HepG2 (cell line): ENCODE results near the gene ASTN2. TPM values are rescaled to one million over a fixed set of nuclear protein-coding genes. Genes with fewer than 3 reads are reported as not detected.

Source experiments
- ATAC-seq: fragments of 200-7000 bp; cut with Tn5 transposase; 3 replicates; pipeline ENCODE4 v1.9.1; 2020; ENCODE audit warnings: mild to moderate bottlenecking, moderate library complexity
- BruUV-seq: library from RNA; stranded (reverse); fragments of 400-500 nt; replicated peaks from 2 replicates; lab custom pipeline; 2021; lab: Mats Ljungman, UMichigan
- CTCF ChIA-PET: fragments of 300-600 bp; formaldehyde crosslinking; extraction: SDS; loops from one replicate; lab custom pipeline; 2021; ENCODE audit warnings: low total read pairs, inconsistent platforms, low intra/inter-chr PET ratio; lab: Yijun Ruan, JAX
- POLR2A ChIA-PET: fragments of 350-600 bp; sonication (Branson Sonifier 250); formaldehyde crosslinking; loops from one replicate; lab custom pipeline; 2020; ENCODE audit warnings: antibody characterized with exemption, inconsistent platforms; lab: Yijun Ruan, JAX
- DNase-seq: peaks from one replicate; pipeline ENCODE4 v3.0.0-alpha.2; 2015; ENCODE audit warnings: low spot score
- FAIRE-seq: peaks from 3 replicates; lab custom pipeline; 2011; peaks lifted over from hg19 to GRCh38; lab: Jason Lieb, UNC
- H2AFZ ChIP-seq: one replicate; pipeline ENCODE4 v1.6.1; 2011; ENCODE audit warnings: low read length, inconsistent platforms
- H3K27ac ChIP-seq: fragments of 300-600 bp; 3 replicates; pipeline ENCODE4 v1.8.0; 2011; ENCODE audit warnings: mixed run types, mild to moderate bottlenecking, mixed read lengths, low read length, inconsistent platforms; ENCODE audit not compliant: insufficient read depth; ENCODE audit errors: extremely low read length
- H3K27me3 ChIP-seq, 2 experiments: fragments of 200-600 bp in 1 of 2; 2 replicates in 1 of 2; 3 replicates in 1 of 2; pipeline versions ENCODE4 v1.6.0 to v1.8.0; 2011; ENCODE audit warnings: low read length in 2 of 2, mild to moderate bottlenecking in 2 of 2, moderate library complexity in 2 of 2, inconsistent platforms in 1 of 2; ENCODE audit not compliant: insufficient read depth in 2 of 2, control insufficient read depth in 1 of 2
- H3K36me3 ChIP-seq, 2 experiments: fragments of 200-600 bp in 1 of 2; replicated peaks in 1 of 2; 2 replicates in 1 of 2; 3 replicates in 1 of 2; pipeline versions ENCODE4 v1.5.1 to v1.8.0; 2011; ENCODE audit warnings: low read length in 2 of 2, inconsistent platforms in 1 of 2; ENCODE audit not compliant: insufficient read depth in 2 of 2, control insufficient read depth in 1 of 2
- H3K4me1 ChIP-seq: 2 replicates; pipeline ENCODE4 v1.5.1; 2012; ENCODE audit warnings: low read length, inconsistent platforms; ENCODE audit not compliant: insufficient read depth
- H3K4me2 ChIP-seq: 2 replicates; pipeline ENCODE4 v1.6.0; 2011; ENCODE audit warnings: low read depth, low read length, inconsistent platforms
- H3K4me3 ChIP-seq, 3 experiments: fragments of 200-600 bp in 1 of 3; sonication (generic), shearing (Covaris generic) in 1 of 3; replicated peaks in 1 of 3; 2 replicates each; pipeline ENCODE4 v1.5.1; 2011 to 2016; ENCODE audit warnings: low read length in 3 of 3, inconsistent platforms in 2 of 3, low read depth in 2 of 3, mild to moderate bottlenecking in 2 of 3, control low read depth in 1 of 3, mixed read lengths in 1 of 3; ENCODE audit not compliant: insufficient read depth in 1 of 3
- H3K79me2 ChIP-seq: one replicate; pipeline ENCODE4 v1.6.1; 2011; ENCODE audit warnings: low read length, inconsistent platforms; ENCODE audit not compliant: insufficient read depth
- H3K9ac ChIP-seq: 2 replicates; pipeline ENCODE4 v1.6.0; 2011; ENCODE audit warnings: mild to moderate bottlenecking, low read depth, low read length, inconsistent platforms; ENCODE audit not compliant: insufficient read depth
- H3K9me3 ChIP-seq: 2 replicates; pipeline ENCODE4 v1.5.1; 2012; ENCODE audit warnings: mild to moderate bottlenecking, low read length
- H4K20me1 ChIP-seq: 2 replicates; pipeline ENCODE4 v1.6.0; 2011; ENCODE audit warnings: inconsistent platforms, mild to moderate bottlenecking, low read length, moderate library complexity; ENCODE audit not compliant: insufficient read depth
- EEA1 ChIP-seq: sonication (generic); formaldehyde crosslinking; IDR thresholded peaks from 2 replicates; pipeline ENCODE4 v1.5.1; 2020; ENCODE audit warnings: mild to moderate bottlenecking, missing genetic modification reagents, borderline replicate concordance
- SMAD9 ChIP-seq: sonication (generic); formaldehyde crosslinking; IDR thresholded peaks from 2 replicates; pipeline ENCODE4 v1.5.1; 2020; ENCODE audit warnings: mild to moderate bottlenecking, missing genetic modification reagents
- SP4 ChIP-seq: sonication (generic); formaldehyde crosslinking; IDR thresholded peaks from 2 replicates; pipeline ENCODE4 v1.8.1; 2023; ENCODE audit warnings: mild to moderate bottlenecking, missing genetic modification reagents
- ZBTB42 ChIP-seq: sonication (generic); formaldehyde crosslinking; IDR thresholded peaks from 2 replicates; pipeline ENCODE4 v1.5.0; 2020; ENCODE audit warnings: mild to moderate bottlenecking, missing genetic modification reagents
- ZNF629 ChIP-seq: sonication (generic); formaldehyde crosslinking; conservative IDR thresholded peaks from 2 replicates; pipeline ENCODE4 v1.5.0; 2020; ENCODE audit warnings: missing genetic modification reagents
- ZNF674 ChIP-seq: sonication (generic); formaldehyde crosslinking; IDR thresholded peaks from 2 replicates; pipeline ENCODE4 v1.5.0; 2020; ENCODE audit warnings: low read depth, mild to moderate bottlenecking, missing genetic modification reagents
- ZSCAN20 ChIP-seq: sonication (generic); formaldehyde crosslinking; IDR thresholded peaks from 2 replicates; pipeline ENCODE4 v1.4.0; 2020; ENCODE audit warnings: missing genetic modification reagents, mild to moderate bottlenecking, borderline replicate concordance
- WGBS: methylation state at CpG from one replicate; pipeline ENCODE4 v1.1.6; 2017; ENCODE audit warnings: low lambda C conversion rate; 5-methylcytosine and 5-hydroxymethylcytosine counted together
- in situ Hi-C: cut with HindIII; loops from 2 replicates; pipeline ENCODE4 v1.10.0; 2017; ENCODE audit warnings: low pct_unique_long_range_greater_than_20kb; ENCODE audit not compliant: extremely low pct_ligation_motif_present
- intact Hi-C: fragments of 100-400 bp; cut with micrococcal nuclease; formaldehyde crosslinking; loops from one replicate; pipeline ENCODE4 v1.10.0; 2022; ENCODE audit not compliant: unreplicated experiment
- polyA plus RNA-seq, 8 experiments: library from polyadenylated mRNA; depleted of rRNA in 3 of 8; stranded (reverse) in 7 of 8; unstranded in 1 of 8; fragments of >200 nt; fragmentation: Illumina TruSeq in 4 of 8; extraction: Trizol in 4 of 8; gene quantifications; 2 replicates each; pipeline versions ENCODE4 v1.2.1 to v1.2.3, GENCODE V29; 2011 to 2016; ENCODE audit warnings: low read depth in 4 of 8, missing spikeins in 1 of 8, mixed read lengths in 1 of 8; ENCODE audit not compliant: insufficient read depth in 1 of 8
- total RNA-seq, 5 experiments: library from RNA; depleted of rRNA; stranded (reverse); fragments of >200 nt; fragmentation: Illumina TruSeq; extraction: Trizol; gene quantifications; 2 replicates each; pipeline ENCODE4 v1.2.3, GENCODE V29; 2016; ENCODE audit warnings: low read depth in 1 of 5
- TF ChIP-seq, protein P1 (sequence below): sonication (generic); formaldehyde crosslinking; IDR thresholded peaks from 2 replicates; pipeline ENCODE4 v1.4.0; 2020; ENCODE audit warnings: missing genetic modification reagents
- TF ChIP-seq, protein P2 (sequence below): sonication (generic); formaldehyde crosslinking; IDR thresholded peaks from 2 replicates; pipeline ENCODE4 v1.4.0; 2020; ENCODE audit warnings: missing genetic modification reagents
- TF ChIP-seq, protein P3 (sequence below), 2 experiments: sonication (generic) in 1 of 2; formaldehyde crosslinking in 1 of 2; IDR thresholded peaks; 2 replicates each; pipeline versions ENCODE4 v1.4.0 to v1.6.1; 2018 to 2020; ENCODE audit warnings: missing genetic modification reagents in 2 of 2, borderline replicate concordance in 1 of 2, low read depth in 1 of 2, mild to moderate bottlenecking in 1 of 2, missing biosample characterization in 1 of 2

The ASTN2 gene
- total and polyA plus RNA-seq, 2 of the 13 experiments (the other 11 are each of a cell fraction or from before 2014, with no cell fraction given), result 5.2 to 13.5 TPM

DNA sequence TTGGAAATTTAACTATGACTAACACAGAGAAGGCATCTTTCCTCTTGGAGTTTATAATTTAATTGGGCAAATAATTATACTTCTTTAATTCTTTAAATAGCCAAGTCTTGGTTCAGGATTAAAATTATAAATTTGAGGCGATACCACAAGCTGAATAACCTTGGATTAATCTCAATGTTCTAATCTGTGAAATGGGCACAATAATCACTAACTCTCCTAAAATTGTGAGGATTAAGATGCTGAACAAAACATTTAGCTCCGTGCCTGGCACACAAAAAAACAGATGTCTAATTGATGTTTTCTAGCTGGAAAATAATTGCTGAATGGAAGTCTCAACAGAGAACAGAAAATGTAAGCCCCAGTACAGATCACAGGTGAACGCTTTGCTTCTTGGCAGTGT lies 797.5 kb downstream of the ASTN2 start:
- no peaks in the 10 kb centered on the region for H3K79me2 ChIP-seq
- H3K27me3 ChIP-seq, result no peaks in the 10 kb centered on the region
- H3K27ac ChIP-seq, result no peak overlapping the region
- H3K4me2 ChIP-seq, result no peak overlapping the region
- ChIA-PET CTCF (no interaction called here), POLR2A (no interaction called here)
- no TSS peak for BruUV-seq
- FAIRE-seq (no peak), ATAC-seq (no peak), DNase-seq (no peak)
- no peak overlapping the region for H3K9ac ChIP-seq
- no peaks in the 10 kb centered on the region for H4K20me1 ChIP-seq
- in situ Hi-C loops, result no loop called here
- 94% methylated on average over 3 of the region's 3 CpGs for WGBS
- intact Hi-C loops, result no loop called here
- no peaks in the 10 kb centered on the region for H3K4me1 ChIP-seq
- H3K4me3 ChIP-seq, result no peak overlapping the region
- peaks cover 0 to 1% of the 10 kb centered on the region in 2 experiments; a peak in 2 of 5 replicates for H3K36me3 ChIP-seq
- no peak overlapping the region for H2AFZ ChIP-seq
- no peaks in the 10 kb centered on the region for H3K9me3 ChIP-seq
- TF ChIP-seq ZBTB42 (CRISPR knock-in tag) (no peak), ZNF629 (peak; percentile 66)

DNA sequence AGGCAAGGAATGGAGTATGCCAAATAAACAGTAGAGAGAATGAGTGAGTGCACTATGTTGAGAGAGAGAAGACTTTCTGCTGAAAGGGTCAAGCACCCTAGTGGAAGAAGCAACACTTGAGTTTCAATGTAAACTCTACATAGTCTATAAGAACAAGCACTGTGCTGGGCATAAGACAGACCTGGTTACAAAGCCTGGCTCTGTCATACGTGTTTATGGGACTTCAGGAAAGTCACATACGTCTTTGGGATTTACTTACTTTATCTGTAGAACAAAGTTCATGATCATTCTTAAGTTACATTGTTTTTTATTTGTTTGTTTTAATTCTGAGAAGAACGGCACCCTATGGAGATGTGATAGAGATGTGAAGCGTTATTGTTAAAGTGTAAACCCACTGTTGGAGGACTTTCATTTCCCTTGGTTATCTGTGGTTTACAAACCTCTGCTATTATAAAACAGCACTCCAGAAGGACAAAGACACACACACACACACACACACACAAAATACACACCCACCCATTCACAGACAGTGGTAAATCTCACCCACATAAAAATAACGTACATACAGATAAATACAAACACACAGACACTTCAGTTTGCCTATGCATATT lies 798.4 kb downstream of the ASTN2 start:
- Histone ChIP-seq H2AFZ (no peak overlapping the region), H3K79me2 (no peaks in the 10 kb centered on the region), H3K27me3 (no peaks in the 10 kb centered on the region), H4K20me1 (no peaks in the 10 kb centered on the region), H3K4me1 (no peaks in the 10 kb centered on the region), H3K4me3 (no peak overlapping the region), H3K4me2 (no peak overlapping the region), H3K9ac (no peak overlapping the region), H3K27ac (no peak overlapping the region), H3K9me3 (no peaks in the 10 kb centered on the region), H3K36me3 (peaks cover 0 to 1% of the 10 kb centered on the region in 2 experiments; a peak in 2 of 5 replicates)
- ChIA-PET POLR2A (no interaction called here), CTCF (no interaction called here)
- ATAC-seq, result no peak
- WGBS, result 90% methylated on average over 5 of the region's 5 CpGs
- FAIRE-seq, result no peak
- intact Hi-C loops (no loop called here), in situ Hi-C loops (no loop called here)
- no TSS peak for BruUV-seq
- TF ChIP-seq SP4 (no peak), ZSCAN20 (CRISPR knock-in tag) (no peak), ZNF674 (CRISPR knock-in tag) (no peak), EEA1 (CRISPR knock-in tag) (no peak), SMAD9 (CRISPR knock-in tag) (no peak)
- TF ChIP-seq, protein P1, sequence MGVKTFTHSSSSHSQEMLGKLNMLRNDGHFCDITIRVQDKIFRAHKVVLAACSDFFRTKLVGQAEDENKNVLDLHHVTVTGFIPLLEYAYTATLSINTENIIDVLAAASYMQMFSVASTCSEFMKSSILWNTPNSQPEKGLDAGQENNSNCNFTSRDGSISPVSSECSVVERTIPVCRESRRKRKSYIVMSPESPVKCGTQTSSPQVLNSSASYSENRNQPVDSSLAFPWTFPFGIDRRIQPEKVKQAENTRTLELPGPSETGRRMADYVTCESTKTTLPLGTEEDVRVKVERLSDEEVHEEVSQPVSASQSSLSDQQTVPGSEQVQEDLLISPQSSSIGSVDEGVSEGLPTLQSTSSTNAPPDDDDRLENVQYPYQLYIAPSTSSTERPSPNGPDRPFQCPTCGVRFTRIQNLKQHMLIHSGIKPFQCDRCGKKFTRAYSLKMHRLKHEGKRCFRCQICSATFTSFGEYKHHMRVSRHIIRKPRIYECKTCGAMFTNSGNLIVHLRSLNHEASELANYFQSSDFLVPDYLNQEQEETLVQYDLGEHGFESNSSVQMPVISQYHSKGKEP (CRISPR knock-in tag), result no peak
- TF ChIP-seq, protein P2, sequence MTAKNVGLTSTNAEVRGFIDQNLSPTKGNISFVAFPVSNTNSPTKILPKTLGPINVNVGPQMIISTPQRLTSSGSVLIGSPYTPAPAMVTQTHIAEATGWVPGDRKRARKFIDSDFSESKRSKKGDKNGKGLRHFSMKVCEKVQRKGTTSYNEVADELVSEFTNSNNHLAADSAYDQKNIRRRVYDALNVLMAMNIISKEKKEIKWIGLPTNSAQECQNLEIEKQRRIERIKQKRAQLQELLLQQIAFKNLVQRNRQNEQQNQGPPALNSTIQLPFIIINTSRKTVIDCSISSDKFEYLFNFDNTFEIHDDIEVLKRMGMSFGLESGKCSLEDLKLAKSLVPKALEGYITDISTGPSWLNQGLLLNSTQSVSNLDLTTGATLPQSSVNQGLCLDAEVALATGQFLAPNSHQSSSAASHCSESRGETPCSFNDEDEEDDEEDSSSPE (CRISPR knock-in tag), result no peak
- TF ChIP-seq, protein P3, sequence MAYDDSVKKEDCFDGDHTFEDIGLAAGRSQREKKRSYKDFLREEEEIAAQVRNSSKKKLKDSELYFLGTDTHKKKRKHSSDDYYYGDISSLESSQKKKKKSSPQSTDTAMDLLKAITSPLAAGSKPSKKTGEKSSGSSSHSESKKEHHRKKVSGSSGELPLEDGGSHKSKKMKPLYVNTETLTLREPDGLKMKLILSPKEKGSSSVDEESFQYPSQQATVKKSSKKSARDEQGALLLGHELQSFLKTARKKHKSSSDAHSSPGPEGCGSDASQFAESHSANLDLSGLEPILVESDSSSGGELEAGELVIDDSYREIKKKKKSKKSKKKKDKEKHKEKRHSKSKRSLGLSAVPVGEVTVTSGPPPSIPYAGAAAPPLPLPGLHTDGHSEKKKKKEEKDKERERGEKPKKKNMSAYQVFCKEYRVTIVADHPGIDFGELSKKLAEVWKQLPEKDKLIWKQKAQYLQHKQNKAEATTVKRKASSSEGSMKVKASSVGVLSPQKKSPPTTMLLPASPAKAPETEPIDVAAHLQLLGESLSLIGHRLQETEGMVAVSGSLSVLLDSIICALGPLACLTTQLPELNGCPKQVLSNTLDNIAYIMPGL (CRISPR knock-in tag; IDR thresholded peaks at IDR 0.05; ENCODE audit: borderline replicate concordance in 1 of 2, low read depth in 1 of 2), result no peak
- DNase-seq, result no peak
